HG02852 (cell line): ENCODE measurements around the gene FAM171A1.

Source experiments
- ATAC-seq: cut with Tn5 transposase; IDR thresholded peaks from one replicate; pipeline ENCODE4 v1.9.1; 2021; ENCODE audit warnings: mild to moderate bottlenecking, moderate library complexity; ENCODE audit not compliant: unreplicated experiment

Gene FAM171A1

GRCh38 chr10:15253951-15254807 is 116.9 kb downstream of the FAM171A1 start:
- ATAC-seq, result no peak

GRCh38 chr10:15252396-15252795 is 118.7 kb downstream of the FAM171A1 start:
- ATAC-seq, result no peak

- no peak for ATAC-seq
Measured at GRCh38 chr10:15251791-15252380, 119.2 kb downstream of the FAM171A1 start.

- no peak for ATAC-seq
Measured at GRCh38 chr10:15245530-15245929, 125.6 kb downstream of the FAM171A1 start.

- ATAC-seq, result no peak
Measured at GRCh38 chr10:15244635-15245197, 126.4 kb downstream of the FAM171A1 start.

- no peak for ATAC-seq
Measured at GRCh38 chr10:15242261-15242840, 128.7 kb downstream of the FAM171A1 start.

GRCh38 chr10:15241306-15241705 is 129.8 kb downstream of the FAM171A1 start:
- no peak for ATAC-seq

GRCh38 chr10:15238555-15239335 is 132.3 kb downstream of the FAM171A1 start:
- ATAC-seq, result no peak

GRCh38 chr10:15237351-15237750 is 133.7 kb downstream of the FAM171A1 start:
- ATAC-seq, result no peak

GRCh38 chr10:15236340-15236739 is 134.7 kb downstream of the FAM171A1 start:
- ATAC-seq, result no peak

GRCh38 chr10:15232279-15232678 is 138.8 kb downstream of the FAM171A1 start:
- ATAC-seq, result no peak

GRCh38 chr10:15231426-15231825 is 139.7 kb downstream of the FAM171A1 start:
- ATAC-seq, result no peak

GRCh38 chr10:15230257-15230656 is 140.8 kb downstream of the FAM171A1 start:
- ATAC-seq, result no peak

GRCh38 chr10:15229268-15229667 is 141.8 kb downstream of the FAM171A1 start:
- no peak for ATAC-seq

- no peak for ATAC-seq
Measured at GRCh38 chr10:15228426-15228825, 142.7 kb downstream of the FAM171A1 start.

- ATAC-seq, result no peak
Measured at GRCh38 chr10:15227611-15228372, 143.3 kb downstream of the FAM171A1 start.

GRCh38 chr10:15225511-15225910 is 145.6 kb downstream of the FAM171A1 start:
- no peak for ATAC-seq

- no peak for ATAC-seq
Measured at GRCh38 chr10:15224948-15225347, 146.1 kb downstream of the FAM171A1 start.

- ATAC-seq, result no peak
Measured at GRCh38 chr10:15223174-15223573, 147.9 kb downstream of the FAM171A1 start.

GRCh38 chr10:15222511-15222910 is 148.6 kb downstream of the FAM171A1 start:
- ATAC-seq, result no peak
